Hematopoietic multipotent progenitor cell treated with erythropoietin and hydrocortisone succinate and interleukin-3 and kit ligand, for 6 days (in vitro differentiated cells): Measurements from ENCODE around the gene CKAP5.

Experiments used
- DNase-seq: peaks from one replicate; pipeline ENCODE4 v3.0.0-alpha.2; 2015

The CKAP5 gene

GRCh38 chr11:46845740-46846509 is at the start of gene CKAP5:
TSS of gene CKAP5 (minus strand) at chr11:46846280. CDS start at chr11:46821231, 25,049 bp downstream.
- DNase-seq: peak; percentile 97

DNA sequence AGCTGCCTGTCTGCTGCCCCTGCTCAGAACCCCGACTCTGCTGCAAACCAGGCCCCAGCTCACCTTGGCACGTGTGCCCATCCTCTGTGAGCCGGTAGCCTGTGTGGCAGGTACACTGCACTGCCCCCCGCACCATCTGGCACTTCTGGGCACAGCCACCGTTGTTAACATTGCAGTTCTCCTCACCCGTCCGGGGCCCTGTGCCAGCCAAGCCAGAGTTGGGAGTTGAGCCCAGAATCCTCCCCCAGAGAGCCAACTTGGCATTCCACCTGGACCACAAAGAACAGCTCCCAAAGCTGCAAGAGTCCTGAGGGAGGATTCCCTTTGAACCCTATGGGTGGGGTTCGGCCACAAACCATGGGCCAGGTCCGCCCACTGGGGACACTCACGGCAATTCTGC is 49.7 kb upstream of the CKAP5 start:
- no peak for DNase-seq

- DNase-seq: no peak
Measured at GRCh38 chr11:46894961-46895360, 48.9 kb upstream of the CKAP5 start.

GRCh38 chr11:46894506-46894905 is 48.4 kb upstream of the CKAP5 start:
- no peak for DNase-seq

GRCh38 chr11:46892838-46893237 is 46.8 kb upstream of the CKAP5 start:
- DNase-seq: no peak

- no peak for DNase-seq
Measured at GRCh38 chr11:46892109-46892508, 46.0 kb upstream of the CKAP5 start.

GRCh38 chr11:46890665-46891064 is 44.6 kb upstream of the CKAP5 start:
- DNase-seq: no peak

DNA sequence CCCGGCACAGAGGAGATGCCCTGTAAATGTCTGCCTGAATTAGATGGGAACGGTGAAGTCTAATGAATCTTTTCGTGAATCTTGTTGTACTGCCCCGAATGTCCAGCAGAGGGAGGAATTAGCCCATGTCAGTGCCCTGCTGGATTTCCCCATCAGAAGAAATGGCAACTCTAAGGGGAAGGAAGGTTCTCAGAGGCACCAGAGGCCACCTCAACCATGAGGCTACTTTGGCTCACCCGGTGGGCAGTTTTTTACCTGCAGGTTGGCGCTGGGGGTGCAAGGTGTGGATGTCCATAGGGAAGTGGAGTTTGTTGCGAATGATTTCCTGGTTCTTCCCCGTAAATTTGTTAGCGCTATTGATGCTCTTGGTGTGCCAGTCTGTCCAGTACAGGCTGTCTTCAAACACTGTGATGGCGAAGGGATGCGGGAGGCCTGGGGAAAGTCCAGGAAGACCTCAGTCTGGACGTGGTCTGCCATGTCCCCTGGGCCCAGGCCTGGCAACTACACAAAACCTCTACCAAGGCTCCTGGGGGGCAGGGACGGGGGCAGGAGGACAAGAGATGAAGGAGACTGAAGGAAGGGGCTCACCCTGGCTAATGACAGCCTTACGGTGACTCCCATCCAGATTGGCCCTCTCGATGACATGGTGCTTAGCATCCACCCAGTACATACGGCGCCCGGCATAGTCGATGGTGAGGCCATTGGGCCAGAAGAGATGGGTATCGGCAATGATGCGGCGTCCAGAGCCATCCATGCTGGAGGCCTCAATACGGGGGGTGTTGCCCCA is 43.8 kb upstream of the CKAP5 start:
- peak; percentile 89 for DNase-seq

DNA sequence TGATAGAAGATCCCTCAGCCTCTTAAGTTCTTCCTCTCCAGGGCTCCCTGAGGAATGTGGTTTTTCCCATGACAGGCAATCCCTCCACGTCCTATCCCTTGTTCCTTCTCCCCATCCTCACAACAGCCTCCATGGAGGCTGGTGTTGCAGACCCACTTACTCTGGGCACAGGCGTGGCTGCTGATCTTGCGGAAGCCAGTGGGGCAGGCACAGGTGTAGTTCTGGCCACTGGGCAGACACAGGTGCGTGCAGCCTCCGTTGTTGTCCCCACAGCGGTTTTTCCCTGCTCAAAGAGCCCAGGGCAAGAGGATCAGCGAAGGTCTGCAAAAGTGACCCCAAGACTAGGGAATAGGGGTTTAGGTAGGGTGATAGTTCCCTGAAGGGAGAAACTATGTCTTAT is 43.2 kb upstream of the CKAP5 start:
- no peak for DNase-seq

DNA sequence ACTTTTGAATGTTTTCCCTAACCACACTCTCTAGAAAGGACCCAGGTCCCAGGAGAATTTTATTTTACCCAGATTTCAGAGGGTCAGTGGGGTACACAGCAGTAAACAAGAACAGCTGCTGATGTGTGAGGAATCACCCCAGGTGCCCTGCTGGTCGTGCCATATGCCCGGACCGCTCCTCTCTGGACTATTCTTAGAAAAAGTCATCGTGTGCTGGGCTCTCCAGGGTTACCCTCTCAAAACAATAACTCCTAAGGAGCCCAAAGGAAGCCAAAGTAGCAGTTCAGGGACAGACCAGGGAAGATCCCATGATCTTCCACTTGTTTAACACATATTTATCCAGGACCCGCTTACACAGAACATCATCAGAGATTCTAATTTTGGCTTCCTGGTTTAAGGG is 42.6 kb upstream of the CKAP5 start:
- DNase-seq: no peak

DNA sequence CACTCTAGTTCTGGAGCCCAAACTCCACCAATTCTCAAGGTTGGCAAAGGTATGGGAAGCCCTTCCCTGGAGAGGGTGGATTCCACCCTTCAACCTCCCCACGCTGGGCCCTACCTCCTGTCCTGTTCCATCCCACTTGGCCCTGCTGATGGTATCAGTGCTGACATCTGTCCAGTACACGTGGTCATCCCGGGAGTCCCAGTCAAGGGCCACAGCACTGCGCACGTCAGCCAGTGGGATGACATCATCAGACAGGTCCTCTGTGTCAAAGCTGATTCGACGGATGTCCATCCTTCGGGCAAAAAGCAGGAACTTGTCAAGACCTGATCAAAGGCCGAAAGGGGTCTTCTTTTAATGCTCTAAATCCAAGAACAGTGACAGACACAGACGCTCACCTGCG is 40.1 kb upstream of the CKAP5 start:
- DNase-seq: no peak

DNA sequence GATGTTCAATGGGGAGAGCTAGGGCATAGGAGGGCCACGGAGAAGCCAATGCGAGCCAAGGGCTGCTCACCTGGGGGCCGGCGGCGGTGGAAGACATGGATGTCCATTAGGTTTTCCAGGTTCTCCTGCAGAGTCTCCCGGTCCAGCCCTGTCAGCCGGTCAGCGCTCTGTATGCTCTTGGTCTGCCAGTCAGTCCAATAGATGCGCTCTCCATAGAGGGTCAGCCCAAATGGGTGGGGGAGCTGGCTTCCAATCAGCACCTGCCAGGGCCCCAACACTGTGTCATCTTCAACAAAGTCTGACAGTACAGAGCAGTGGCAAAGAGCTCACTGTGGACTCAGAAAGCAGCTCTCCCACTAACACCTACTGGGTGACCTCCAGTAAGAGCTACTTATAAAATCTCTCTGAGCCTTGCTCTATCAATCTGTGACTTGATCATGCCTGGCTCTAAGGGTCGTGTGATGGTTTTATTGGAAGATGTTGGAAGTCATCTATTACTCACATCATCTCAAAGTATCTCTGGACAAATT is 33.0 kb upstream of the CKAP5 start:
- no peak for DNase-seq

DNA sequence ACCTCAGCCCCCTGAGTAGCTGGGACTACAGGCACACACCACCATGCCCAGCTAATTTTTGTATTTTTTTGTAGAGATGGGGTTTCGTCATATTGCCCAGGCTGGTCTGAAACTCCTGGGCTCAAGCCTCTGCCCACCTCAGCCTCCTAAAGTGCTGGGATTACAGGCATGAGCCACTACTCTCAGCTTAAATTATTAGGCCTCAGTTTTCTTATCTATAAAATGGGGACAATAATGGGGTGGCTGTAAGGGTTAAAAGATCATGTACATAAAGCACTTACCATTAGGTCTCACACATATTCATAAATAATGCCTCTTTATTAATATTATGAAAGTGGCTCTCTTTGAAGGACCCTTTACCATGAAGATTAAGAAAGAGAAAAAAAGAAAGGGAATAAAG is 31.5 kb upstream of the CKAP5 start:
- DNase-seq: no peak

GRCh38 chr11:46876471-46876870 is 30.4 kb upstream of the CKAP5 start:
- DNase-seq: no peak

- DNase-seq: no peak
Measured at GRCh38 chr11:46874586-46874985, 28.5 kb upstream of the CKAP5 start.

- DNase-seq: no peak
Measured at GRCh38 chr11:46868912-46869311, 22.8 kb upstream of the CKAP5 start.

DNA sequence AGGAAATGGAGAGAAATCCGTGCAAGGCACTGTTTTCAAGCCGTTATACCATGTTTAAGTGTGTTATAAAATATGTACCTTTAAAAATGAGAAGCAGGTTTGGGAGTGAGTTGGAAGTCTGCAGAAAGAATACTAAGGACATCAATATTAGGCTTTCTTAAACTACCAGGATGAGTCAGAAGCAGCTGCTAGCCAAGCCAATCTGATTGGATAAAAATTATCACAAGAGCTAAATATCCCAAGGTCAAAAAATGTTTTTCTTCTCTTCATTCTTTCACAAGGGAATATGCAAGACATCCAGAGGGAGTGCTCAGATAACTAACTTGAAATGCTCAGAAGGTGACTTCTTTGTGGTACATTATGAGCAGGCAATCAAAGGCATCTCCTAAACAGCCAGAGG is 19.3 kb upstream of the CKAP5 start:
- DNase-seq: no peak

DNA sequence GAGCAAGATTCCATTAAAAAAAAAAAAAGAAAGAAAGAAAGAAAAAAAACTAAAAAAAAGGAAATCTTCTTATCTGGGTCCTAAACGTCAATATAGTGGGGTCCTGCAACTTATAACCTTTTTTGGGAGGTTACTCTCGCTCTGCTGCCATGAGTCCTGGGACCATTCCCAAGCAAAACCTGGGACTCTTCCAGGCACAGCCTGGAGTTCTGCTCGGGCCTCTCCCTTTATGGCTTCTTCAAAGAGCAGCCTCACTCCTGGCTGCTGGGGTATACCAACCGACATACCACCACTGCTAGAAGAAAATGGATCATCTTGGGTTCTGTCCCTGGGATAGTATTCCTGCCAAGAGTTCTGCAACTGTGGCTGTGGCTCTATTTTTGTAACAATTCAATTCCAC is 14.1 kb upstream of the CKAP5 start:
- DNase-seq: no peak

- DNase-seq: no peak
Measured at GRCh38 chr11:46858920-46859546, 13.0 kb upstream of the CKAP5 start.

DNA sequence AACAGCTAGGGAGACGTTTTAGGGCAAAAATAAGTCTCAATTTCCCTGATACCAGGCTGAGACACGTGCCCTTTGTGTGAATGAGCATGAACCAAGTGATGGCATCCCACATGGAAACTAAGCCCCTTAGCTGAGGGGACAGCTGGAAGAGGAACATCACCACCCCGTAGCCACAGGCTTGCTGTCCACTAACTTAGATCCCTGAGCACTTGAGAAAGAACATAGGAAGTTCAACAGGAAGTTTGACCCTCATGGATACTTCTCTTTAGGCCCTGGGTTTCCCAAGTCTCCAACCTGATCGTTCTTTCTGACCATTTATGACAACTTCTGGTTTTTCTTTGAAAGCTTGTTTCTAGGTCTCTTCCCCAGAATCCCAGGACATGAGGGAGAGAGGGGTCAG is 11.6 kb upstream of the CKAP5 start:
- DNase-seq: no peak

DNA sequence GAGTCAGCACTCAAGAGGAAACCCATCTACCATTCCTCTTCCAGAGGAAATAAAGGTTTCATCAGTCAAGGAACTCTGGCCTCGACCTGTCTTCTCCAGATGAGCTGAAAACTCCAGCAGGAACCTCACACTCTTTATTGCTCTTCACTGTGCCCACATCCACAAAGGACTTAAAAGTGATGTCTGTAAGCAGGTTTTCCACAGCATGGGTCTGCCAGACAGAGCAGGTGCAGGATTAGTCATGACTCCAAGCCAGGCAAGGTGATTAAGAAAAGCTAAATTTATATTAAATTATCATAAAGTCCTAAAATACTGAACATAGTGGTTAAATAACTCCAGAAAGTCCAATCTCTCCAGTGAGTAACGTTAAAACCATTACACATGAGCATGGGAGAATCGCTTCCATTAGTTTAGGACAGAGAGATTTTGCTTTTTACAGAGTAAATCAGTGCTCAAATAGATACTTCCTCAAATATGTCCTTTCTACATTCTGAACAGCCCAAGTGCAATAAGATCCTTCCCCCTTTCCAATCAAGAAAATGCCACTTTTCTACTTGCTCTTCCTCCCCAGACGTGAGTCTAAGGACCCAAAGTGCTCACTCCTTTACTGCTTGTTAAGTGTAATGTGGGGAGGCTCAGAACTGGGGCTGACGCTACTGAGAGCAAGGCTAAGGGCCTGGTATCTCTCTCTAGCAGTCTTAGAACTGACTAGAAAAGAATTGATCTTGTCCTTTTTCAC is 10.7 kb upstream of the CKAP5 start:
- no peak for DNase-seq

DNA sequence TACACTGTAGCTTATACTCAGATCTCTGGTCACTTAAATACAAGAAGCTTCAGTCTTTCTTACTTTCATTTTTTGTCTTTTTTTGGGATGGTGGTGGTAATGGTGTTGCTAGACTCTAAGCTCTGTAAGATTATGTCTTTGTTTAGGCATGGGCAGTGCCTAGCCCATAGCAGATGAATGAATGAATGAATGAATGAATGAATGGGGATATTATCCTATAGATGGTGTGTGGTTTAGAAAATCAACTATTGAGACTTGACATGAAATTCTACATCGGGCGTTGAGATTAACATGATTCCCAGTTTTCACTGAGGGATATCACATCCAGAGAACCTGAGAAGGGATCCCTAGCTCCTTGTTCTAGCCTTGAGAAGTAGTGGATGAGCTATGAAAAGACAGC is 9.8 kb upstream of the CKAP5 start:
- DNase-seq: no peak

- DNase-seq: no peak
Measured at GRCh38 chr11:46855167-46855566, 9.1 kb upstream of the CKAP5 start.
